Parathyroid adenoma (tissue), 2 donors: ENCODE results near the gene MT1B.

Experiments used
- H2AFZ ChIP-seq: fragments of 300-600 bp; sonication (generic); one replicate; pipeline ENCODE4 v1.7.0; 2017; ENCODE audit warnings: antibody characterized with exemption, mild to moderate bottlenecking
- H3K27ac ChIP-seq: fragments of 300-600 bp; sonication (generic); one replicate; pipeline ENCODE4 v1.7.0; 2017
- H3K27me3 ChIP-seq: fragments of 300-600 bp; sonication (generic); one replicate; pipeline ENCODE4 v1.7.0; 2017; ENCODE audit warnings: low read length; ENCODE audit not compliant: control insufficient read depth, insufficient read depth
- H3K36me3 ChIP-seq: fragments of 300-600 bp; sonication (generic); one replicate; pipeline ENCODE4 v1.7.0; 2017; ENCODE audit warnings: low read length; ENCODE audit not compliant: control insufficient read depth, insufficient read depth
- H3K4me1 ChIP-seq: fragments of 300-600 bp; sonication (generic); one replicate; pipeline ENCODE4 v1.7.0; 2017; ENCODE audit warnings: control low read depth
- H3K4me2 ChIP-seq: fragments of 300-600 bp; sonication (generic); one replicate; pipeline ENCODE4 v1.7.0; 2017; ENCODE audit warnings: low read length
- H3K4me3 ChIP-seq: fragments of 300-600 bp; sonication (generic); one replicate; pipeline ENCODE4 v1.7.0; 2017; ENCODE audit warnings: low read depth, low read length
- H3K79me2 ChIP-seq: fragments of 300-600 bp; sonication (generic); one replicate; pipeline ENCODE4 v1.7.0; 2017; ENCODE audit warnings: control low read depth
- H3K9ac ChIP-seq: fragments of 300-600 bp; sonication (generic); one replicate; pipeline ENCODE4 v1.7.0; 2017; ENCODE audit warnings: mild to moderate bottlenecking
- H3K9me3 ChIP-seq: fragments of 300-600 bp; sonication (generic); one replicate; pipeline ENCODE4 v1.7.0; 2017; ENCODE audit warnings: low read length; ENCODE audit not compliant: control insufficient read depth
- TF ChIP-seq, protein P1 (sequence below): fragments of 300-600 bp; sonication (generic); IDR thresholded peaks from one replicate; pipeline ENCODE4 v1.7.0; 2017; ENCODE audit warnings: antibody characterized with exemption, mild to moderate bottlenecking
- donor health status: primary hyperparathyroidism.

The MT1B gene

DNA sequence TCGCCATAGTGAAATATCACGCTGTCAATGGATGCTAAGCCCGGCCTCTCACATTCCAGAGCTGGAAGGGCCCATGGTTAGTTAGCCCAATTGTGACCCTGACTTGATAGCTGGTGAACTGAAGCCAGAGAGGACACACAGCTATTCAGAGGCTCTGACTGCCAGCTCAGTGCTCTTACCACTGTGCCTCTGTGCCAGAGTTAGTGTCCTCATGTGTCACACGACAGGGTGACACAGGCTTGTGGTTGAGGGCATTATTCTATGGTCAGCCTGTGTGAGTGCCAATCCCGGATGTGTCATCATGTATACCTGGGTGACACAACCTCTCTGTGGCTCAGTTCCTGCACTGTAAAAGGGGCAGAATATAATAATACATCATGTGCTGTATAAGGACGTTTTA, 28.1 kb downstream of the MT1B start:
- H3K36me3 ChIP-seq, result no peaks in the 10 kb centered on the region
- H3K4me3 ChIP-seq, result no peak overlapping the region
- H2AFZ ChIP-seq, result no peak overlapping the region
- no peaks in the 10 kb centered on the region for H3K79me2 ChIP-seq
- H3K4me1 ChIP-seq, result peaks cover 13% of the 10 kb centered on the region
- no peaks in the 10 kb centered on the region for H3K9me3 ChIP-seq
- no peaks in the 10 kb centered on the region for H3K27me3 ChIP-seq
- H3K9ac ChIP-seq, result no peak overlapping the region
- TF ChIP-seq, protein P1, sequence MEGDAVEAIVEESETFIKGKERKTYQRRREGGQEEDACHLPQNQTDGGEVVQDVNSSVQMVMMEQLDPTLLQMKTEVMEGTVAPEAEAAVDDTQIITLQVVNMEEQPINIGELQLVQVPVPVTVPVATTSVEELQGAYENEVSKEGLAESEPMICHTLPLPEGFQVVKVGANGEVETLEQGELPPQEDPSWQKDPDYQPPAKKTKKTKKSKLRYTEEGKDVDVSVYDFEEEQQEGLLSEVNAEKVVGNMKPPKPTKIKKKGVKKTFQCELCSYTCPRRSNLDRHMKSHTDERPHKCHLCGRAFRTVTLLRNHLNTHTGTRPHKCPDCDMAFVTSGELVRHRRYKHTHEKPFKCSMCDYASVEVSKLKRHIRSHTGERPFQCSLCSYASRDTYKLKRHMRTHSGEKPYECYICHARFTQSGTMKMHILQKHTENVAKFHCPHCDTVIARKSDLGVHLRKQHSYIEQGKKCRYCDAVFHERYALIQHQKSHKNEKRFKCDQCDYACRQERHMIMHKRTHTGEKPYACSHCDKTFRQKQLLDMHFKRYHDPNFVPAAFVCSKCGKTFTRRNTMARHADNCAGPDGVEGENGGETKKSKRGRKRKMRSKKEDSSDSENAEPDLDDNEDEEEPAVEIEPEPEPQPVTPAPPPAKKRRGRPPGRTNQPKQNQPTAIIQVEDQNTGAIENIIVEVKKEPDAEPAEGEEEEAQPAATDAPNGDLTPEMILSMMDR, result no peak
- H3K4me2 ChIP-seq, result no peak overlapping the region
- peak overlapping the region; percentile 9 for H3K27ac ChIP-seq

DNA sequence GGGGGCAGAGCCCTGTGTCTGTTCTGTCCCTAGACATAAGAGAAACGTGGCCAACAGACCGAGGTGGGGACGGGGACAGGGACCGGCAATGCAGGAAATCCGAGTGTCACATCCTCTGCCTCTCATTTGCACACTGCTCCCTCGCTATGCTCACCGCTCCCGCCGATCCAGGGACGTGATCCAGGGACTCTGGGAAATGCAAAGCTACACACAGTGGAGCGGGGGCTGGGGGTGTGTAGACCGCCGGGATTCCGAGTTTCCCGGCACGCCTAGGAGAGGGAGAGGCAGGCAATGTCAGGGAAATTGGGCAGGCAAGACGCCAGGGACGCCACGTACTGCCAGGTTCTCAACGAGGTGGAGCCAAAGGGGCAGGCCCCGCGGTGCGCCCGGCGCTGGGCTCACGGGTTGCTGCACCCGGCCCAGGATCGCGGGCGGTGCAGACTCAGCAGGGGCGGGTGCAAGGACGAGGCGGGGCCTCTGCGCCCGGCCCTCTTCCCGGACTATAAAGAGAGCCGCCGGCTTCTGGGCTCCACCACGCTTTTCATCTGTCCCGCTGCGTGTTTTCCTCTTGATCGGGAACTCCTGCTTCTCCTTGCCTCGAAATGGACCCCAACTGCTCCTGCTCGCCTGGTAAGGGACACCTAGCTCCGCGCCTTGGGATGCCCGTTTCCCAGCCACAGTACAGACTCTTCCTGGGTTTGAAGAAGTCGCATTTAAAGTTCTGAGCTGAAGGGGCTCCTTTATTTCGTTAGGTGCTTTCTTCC, 30.4 kb downstream of the MT1B start, which contains the start of gene MT1X:
TSS of gene MT1X (plus strand) at position 532 of the 764 bp plus-strand sequence. CDS start at position 603, 71 bp downstream.
- peak within 1 kb of the TSS; percentile 17 for H3K9ac ChIP-seq
- H3K4me2 ChIP-seq, result peak within 1 kb of the TSS; percentile 73
- peak within 1 kb of the TSS; percentile 79 for H3K27ac ChIP-seq
- no peaks in the 10 kb centered on the region for H3K36me3 ChIP-seq
- TF ChIP-seq, protein P1, result peak; percentile 4
- peak within 1 kb of the TSS; percentile 72 for H3K4me3 ChIP-seq
- H3K79me2 ChIP-seq, result no peaks in the 10 kb centered on the region
- H2AFZ ChIP-seq, result peak within 1 kb of the TSS; percentile 85
- H3K27me3 ChIP-seq, result no peaks in the 10 kb centered on the region
- H3K9me3 ChIP-seq, result no peaks in the 10 kb centered on the region
- peaks cover 19% of the 10 kb centered on the region for H3K4me1 ChIP-seq

GRCh38 chr16:56682703-56683397, 31.2 kb downstream of the MT1B start:
- H3K4me2 ChIP-seq, result peak overlapping the region; percentile 73
- H3K9ac ChIP-seq, result peak overlapping the region; percentile 17
- peaks cover 19% of the 10 kb centered on the region for H3K4me1 ChIP-seq
- H3K27ac ChIP-seq, result peak overlapping the region; percentile 79
- peak overlapping the region; percentile 72 for H3K4me3 ChIP-seq
- no peaks in the 10 kb centered on the region for H3K9me3 ChIP-seq
- no peaks in the 10 kb centered on the region for H3K36me3 ChIP-seq
- no peaks in the 10 kb centered on the region for H3K27me3 ChIP-seq
- TF ChIP-seq, protein P1, result no peak
- H3K79me2 ChIP-seq, result no peaks in the 10 kb centered on the region
- H2AFZ ChIP-seq, result peak overlapping the region; percentile 85

DNA sequence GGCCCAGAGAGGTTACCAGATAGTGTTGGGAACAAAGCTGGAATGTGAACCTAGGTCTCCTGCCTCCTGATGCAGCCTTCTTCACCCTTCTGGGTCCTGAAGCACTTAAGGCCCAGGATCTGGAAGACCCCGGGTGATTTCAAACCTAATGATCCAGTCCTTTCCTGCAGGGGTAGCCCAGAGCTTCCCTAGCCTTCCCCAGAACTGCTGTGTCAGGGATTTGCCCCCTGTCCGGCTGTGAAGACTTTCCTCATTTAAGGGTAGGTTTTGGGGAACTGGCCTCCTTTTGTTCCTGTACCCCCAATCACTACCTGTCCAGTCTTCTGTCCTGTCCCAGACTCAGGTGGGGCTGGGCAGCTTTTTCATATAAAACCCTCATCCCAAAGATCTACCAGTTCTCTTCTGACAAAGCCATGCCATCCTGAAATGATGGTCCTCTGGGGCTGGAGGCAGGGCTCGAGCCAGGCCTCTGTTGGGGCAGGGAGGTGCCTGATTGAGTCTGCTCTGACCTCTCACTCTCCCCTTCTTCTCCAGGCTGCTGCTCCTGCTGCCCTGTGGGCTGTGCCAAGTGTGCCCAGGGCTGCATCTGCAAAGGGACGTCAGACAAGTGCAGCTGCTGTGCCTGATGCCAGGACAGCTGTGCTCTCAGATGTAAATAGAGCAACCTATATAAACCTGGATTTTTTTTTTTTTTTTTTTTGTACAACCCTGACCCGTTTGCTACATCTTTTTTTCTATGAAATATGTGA, 31.9 kb downstream of the MT1B start:
- Histone ChIP-seq H3K4me2 (peak overlapping the region; percentile 73), H3K4me1 (peaks cover 19% of the 10 kb centered on the region), H3K9me3 (no peaks in the 10 kb centered on the region), H3K9ac (no peak overlapping the region), H3K27ac (peak overlapping the region; percentile 79), H3K36me3 (no peaks in the 10 kb centered on the region), H3K79me2 (no peaks in the 10 kb centered on the region), H2AFZ (peak overlapping the region; percentile 9), H3K4me3 (no peak overlapping the region), H3K27me3 (no peaks in the 10 kb centered on the region)
- TF ChIP-seq, protein P1, result no peak
